Left ventricle myocardium inferior (tissue), 1 donor: ENCODE data around the gene GPC5. TPM values are rescaled to one million over a fixed set of nuclear protein-coding genes. Genes with fewer than 3 reads are reported as not detected.

Source experiments
- DNase-seq: peaks from one replicate; pipeline ENCODE4 v3.0.0-alpha.2; 2020
- H3K27ac ChIP-seq: fragments of 200-600 bp; replicated peaks from 2 replicates; pipeline ENCODE4 v1.8.0; 2021
- H3K27me3 ChIP-seq: fragments of 200-600 bp; 2 replicates; pipeline ENCODE4 v1.8.0; 2021; ENCODE audit warnings: low read depth
- H3K36me3 ChIP-seq: fragments of 200-600 bp; 2 replicates; pipeline ENCODE4 v1.8.0; 2021
- H3K4me1 ChIP-seq: fragments of 200-600 bp; 2 replicates; pipeline ENCODE4 v1.8.0; 2021
- H3K4me3 ChIP-seq: fragments of 200-600 bp; 2 replicates; pipeline ENCODE4 v1.8.0; 2021; ENCODE audit warnings: mild to moderate bottlenecking, moderate library complexity
- H3K9me3 ChIP-seq: fragments of 200-600 bp; replicated peaks from 2 replicates; pipeline ENCODE4 v1.8.0; 2021
- intact Hi-C: fragments of 100-400 bp; cut with micrococcal nuclease; formaldehyde crosslinking; loops from one replicate; pipeline ENCODE4 v1.11.0; 2022
- total RNA-seq: library from RNA; stranded (reverse); fragmentation: NEBNext Ultra II Directional; extraction: Animal tissue kit (Norgen Biotek cat#: 25700); gene quantifications from one replicate; pipeline ENCODE4 v1.2.1, GENCODE V29; 2021
- TF ChIP-seq, protein P1 (sequence below): fragments of 200-600 bp; IDR thresholded peaks from 2 replicates; pipeline ENCODE4 v1.8.0; 2021; ENCODE audit warnings: antibody characterized with exemption, mild to moderate bottlenecking, borderline replicate concordance
- donor health status: DM: no; HTN: yes; CAD: no; lungs with severe emphysema.

Gene GPC5
- total RNA-seq, 1 donor from 2014 or later = 1.5 TPM

DNA sequence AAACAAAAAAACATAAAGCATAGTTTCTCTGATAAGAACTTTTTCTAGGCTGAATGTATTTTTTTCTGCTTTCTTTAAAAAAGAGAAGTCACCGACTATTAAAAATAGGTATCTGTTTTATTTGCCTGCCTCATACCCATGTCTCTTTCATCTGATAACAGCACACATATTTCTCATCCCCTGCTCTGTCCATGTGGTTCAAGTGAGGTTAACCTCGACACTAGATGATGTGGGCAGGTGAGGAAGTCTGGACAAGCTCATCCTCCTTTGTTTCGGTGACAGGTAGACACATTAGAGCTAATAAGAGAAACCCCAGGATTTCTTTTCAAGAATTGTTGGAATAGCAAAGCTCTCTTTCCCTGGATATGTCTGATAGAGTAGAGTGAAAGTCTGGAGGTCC is 222.7 kb downstream of the GPC5 start:
- Histone ChIP-seq H3K27ac (no peak overlapping the region), H3K36me3 (no peaks in the 10 kb centered on the region), H3K9me3 (no peaks in the 10 kb centered on the region), H3K27me3 (no peaks in the 10 kb centered on the region), H3K4me3 (no peak overlapping the region), H3K4me1 (no peaks in the 10 kb centered on the region)
- intact Hi-C loops = no loop called here
- TF ChIP-seq, protein P1, sequence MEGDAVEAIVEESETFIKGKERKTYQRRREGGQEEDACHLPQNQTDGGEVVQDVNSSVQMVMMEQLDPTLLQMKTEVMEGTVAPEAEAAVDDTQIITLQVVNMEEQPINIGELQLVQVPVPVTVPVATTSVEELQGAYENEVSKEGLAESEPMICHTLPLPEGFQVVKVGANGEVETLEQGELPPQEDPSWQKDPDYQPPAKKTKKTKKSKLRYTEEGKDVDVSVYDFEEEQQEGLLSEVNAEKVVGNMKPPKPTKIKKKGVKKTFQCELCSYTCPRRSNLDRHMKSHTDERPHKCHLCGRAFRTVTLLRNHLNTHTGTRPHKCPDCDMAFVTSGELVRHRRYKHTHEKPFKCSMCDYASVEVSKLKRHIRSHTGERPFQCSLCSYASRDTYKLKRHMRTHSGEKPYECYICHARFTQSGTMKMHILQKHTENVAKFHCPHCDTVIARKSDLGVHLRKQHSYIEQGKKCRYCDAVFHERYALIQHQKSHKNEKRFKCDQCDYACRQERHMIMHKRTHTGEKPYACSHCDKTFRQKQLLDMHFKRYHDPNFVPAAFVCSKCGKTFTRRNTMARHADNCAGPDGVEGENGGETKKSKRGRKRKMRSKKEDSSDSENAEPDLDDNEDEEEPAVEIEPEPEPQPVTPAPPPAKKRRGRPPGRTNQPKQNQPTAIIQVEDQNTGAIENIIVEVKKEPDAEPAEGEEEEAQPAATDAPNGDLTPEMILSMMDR = no peak
- no peak for DNase-seq

DNA sequence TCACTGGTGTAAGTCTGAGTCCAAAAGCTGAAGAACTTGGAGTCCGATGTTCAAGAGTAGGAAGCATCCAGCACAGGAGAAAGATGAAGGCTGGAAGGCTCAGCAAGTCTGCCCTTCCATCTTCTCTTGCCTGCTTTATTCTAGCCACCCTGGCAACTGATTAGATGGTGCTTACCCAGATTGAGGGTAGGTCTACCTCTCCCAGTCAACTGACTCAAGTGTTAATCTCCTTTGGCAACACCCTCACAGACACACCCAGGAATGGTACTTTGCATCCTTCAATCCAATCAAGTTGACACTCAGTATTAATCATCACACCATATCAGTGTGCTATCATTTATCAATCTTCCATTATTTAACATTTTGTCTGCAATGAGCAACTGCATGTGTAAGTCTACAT is 223.5 kb downstream of the GPC5 start:
- Histone ChIP-seq H3K27ac (no peak overlapping the region), H3K36me3 (no peaks in the 10 kb centered on the region), H3K4me1 (no peaks in the 10 kb centered on the region), H3K9me3 (no peaks in the 10 kb centered on the region), H3K27me3 (no peaks in the 10 kb centered on the region), H3K4me3 (no peak overlapping the region)
- TF ChIP-seq, protein P1 = no peak
- no peak for DNase-seq
- intact Hi-C loops = no loop called here

DNA sequence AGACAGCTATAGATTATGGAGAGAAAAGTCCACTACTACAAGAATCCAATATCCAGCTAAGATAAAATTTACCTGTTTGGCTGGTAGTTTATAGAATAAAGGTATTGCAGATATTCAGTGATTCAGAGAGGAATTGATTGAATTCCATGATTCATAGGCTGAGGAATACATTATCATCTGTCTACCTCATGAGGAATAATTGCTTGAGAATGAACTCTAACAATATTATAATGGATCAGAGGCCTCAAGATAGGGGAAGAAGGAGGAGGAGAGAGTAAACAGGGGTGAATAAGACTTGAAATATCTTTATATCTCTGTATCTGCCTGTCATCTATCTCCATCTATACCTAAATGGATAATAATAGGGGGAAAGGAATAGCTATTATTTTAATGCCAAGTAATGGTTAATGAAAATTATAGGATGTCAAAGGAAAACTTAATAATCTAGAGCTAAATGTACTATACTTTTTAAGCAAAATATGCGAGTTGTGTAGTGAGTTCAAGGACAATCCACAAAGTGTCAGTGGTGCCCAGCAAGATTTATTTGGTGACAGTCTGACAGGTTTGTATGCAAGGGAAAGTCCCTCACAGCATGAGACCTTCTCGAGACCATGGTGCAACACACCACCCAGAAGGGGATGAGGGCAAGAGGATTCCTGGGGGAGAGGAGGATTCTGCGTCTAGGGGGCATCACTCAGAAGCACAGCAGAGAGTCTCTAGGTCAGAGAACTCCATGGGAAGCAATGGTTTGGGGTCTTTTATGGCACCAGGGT is 224.5 kb downstream of the GPC5 start:
- H3K4me1 ChIP-seq = no peaks in the 10 kb centered on the region
- no peak for DNase-seq
- no peaks in the 10 kb centered on the region for H3K9me3 ChIP-seq
- intact Hi-C loops = no loop called here
- H3K36me3 ChIP-seq = no peaks in the 10 kb centered on the region
- H3K27me3 ChIP-seq = no peaks in the 10 kb centered on the region
- no peak overlapping the region for H3K4me3 ChIP-seq
- no peak overlapping the region for H3K27ac ChIP-seq
- TF ChIP-seq, protein P1 = no peak

DNA sequence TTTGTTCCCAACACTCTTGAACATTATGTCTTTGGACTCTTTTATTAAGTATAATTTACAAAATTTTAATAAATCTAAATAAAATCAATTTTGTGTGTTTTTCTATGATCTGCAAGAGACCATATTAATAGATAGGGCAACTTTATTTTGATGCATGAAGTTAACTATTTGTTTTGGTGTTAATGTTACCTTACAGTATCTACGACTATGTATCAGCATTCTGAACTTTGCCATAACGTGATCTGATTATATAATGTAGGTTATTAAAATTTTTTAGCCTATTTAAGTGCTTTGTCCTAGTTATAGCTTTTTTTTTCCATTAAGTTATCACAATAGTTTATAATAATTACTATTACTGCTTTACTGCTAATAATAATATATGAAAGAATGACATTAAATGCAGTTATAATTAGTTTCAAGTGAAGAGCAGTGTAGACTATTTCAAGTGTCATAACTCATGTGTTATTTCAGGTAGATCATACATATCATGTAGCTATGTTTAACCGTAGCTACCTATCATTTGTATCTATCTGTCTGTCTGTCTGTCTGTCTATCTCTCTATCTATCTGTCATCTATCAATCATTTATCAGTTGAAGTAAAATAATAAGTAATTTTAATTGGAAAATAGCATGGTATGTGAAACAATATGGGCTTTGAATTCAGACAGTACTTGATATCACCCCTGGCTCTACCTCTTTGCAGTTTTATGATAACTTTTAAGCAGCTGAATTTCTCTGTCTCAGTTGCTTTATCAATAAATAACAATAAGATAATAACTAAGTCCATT is 229.7 kb downstream of the GPC5 start:
- no peaks in the 10 kb centered on the region for H3K27me3 ChIP-seq
- no peak overlapping the region for H3K4me3 ChIP-seq
- H3K9me3 ChIP-seq = no peaks in the 10 kb centered on the region
- DNase-seq = no peak
- intact Hi-C loops = no loop called here
- TF ChIP-seq, protein P1 = no peak
- H3K36me3 ChIP-seq = no peaks in the 10 kb centered on the region
- no peak overlapping the region for H3K27ac ChIP-seq
- H3K4me1 ChIP-seq = no peaks in the 10 kb centered on the region

DNA sequence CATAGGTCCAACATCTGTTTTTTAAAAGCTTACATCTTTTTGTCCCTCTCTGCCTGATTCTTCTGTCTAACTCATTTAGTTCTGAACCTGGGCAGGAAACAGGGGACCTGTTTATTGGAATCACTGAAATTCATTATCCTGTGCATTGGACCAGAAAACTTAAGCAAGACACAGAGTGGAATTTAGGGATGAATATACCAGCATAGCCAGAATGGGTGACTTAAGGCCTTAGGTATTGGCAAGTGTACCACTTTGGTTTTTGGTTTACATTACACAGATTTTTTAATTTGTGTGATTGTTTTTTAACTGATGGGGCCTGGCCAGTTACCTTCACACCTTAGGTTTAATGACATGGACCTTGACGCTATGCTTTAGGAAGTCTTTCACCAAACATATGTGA is 232.5 kb downstream of the GPC5 start:
- TF ChIP-seq, protein P1 = no peak
- H3K27me3 ChIP-seq = no peaks in the 10 kb centered on the region
- no peak overlapping the region for H3K4me3 ChIP-seq
- H3K9me3 ChIP-seq = no peaks in the 10 kb centered on the region
- H3K36me3 ChIP-seq = no peaks in the 10 kb centered on the region
- H3K27ac ChIP-seq = no peak overlapping the region
- DNase-seq = no peak
- intact Hi-C loops = no loop called here
- H3K4me1 ChIP-seq = no peaks in the 10 kb centered on the region
